GM10248 (cell line): Measurements from ENCODE around the gene HSP90AB1.
A peak's percentile ranks its signal among the peaks of the same experiment; 100 is the strongest.

ENCODE experiments used
- CTCF ChIA-PET: fragments of 300-600 bp; sonication (Branson Sonifier 250); formaldehyde crosslinking; extraction: SDS; loops from one replicate; lab custom pipeline; 2021; ENCODE audit warnings: antibody characterized with exemption; lab: Yijun Ruan, JAX
- POLR2A ChIA-PET: fragments of 350-650 bp; sonication (Branson Sonifier 250); formaldehyde crosslinking; extraction: SDS; loops from one replicate; lab custom pipeline; 2020; ENCODE audit warnings: antibody characterized with exemption; lab: Yijun Ruan, JAX
- DNase-seq: peaks from one replicate; pipeline ENCODE4 v3.0.0; 2012; ENCODE audit errors: extremely low spot score
- TF ChIP-seq, protein P1 (sequence below): IDR thresholded peaks from 2 replicates; pipeline ENCODE4 v1.5.1; 2012; ENCODE audit warnings: mild to moderate bottlenecking, low read depth; ENCODE audit errors: extremely low read depth, missing control alignments, control extremely low read depth

HSP90AB1 gene

GRCh38 chr6:44221291-44221960 is 25.5 kb upstream of the HSP90AB1 start:
- POLR2A ChIA-PET: interaction anchor here (0.6 to 0.7 kb wide), 3 partner anchors 13 to 576 kb away, joined by 3 to 6 read pairs (median 3); partner anchors contain the start of genes HSP90AB1 and RSPH9
- TF ChIP-seq, protein P1, sequence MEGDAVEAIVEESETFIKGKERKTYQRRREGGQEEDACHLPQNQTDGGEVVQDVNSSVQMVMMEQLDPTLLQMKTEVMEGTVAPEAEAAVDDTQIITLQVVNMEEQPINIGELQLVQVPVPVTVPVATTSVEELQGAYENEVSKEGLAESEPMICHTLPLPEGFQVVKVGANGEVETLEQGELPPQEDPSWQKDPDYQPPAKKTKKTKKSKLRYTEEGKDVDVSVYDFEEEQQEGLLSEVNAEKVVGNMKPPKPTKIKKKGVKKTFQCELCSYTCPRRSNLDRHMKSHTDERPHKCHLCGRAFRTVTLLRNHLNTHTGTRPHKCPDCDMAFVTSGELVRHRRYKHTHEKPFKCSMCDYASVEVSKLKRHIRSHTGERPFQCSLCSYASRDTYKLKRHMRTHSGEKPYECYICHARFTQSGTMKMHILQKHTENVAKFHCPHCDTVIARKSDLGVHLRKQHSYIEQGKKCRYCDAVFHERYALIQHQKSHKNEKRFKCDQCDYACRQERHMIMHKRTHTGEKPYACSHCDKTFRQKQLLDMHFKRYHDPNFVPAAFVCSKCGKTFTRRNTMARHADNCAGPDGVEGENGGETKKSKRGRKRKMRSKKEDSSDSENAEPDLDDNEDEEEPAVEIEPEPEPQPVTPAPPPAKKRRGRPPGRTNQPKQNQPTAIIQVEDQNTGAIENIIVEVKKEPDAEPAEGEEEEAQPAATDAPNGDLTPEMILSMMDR: peak; percentile 97
- CTCF ChIA-PET: interaction anchor here (0.7 to 6.8 kb wide), 17 partner anchors 9 to 67 kb away, joined by 3 to 116 read pairs (median 5); partner anchors contain the start of gene HSP90AB1
- DNase-seq: peak; percentile 84

DNA sequence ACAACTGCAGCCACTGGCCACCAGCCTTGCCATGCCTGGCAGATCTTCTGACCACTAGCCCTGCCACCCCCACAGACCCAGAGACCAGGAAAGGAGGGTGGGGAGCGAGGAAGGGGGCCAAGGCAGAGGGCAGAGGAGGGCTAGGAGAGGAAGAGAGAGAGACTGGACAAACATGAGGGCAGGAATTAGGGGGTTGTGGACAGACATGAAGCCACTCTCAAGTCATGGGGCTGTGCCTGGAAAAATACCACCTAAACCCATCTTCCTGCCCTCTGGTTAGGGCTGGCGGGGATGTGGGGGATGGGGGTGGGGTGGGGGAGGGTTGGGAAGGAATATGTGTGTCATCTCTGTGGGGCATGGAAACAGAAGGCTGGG is 25.0 kb upstream of the HSP90AB1 start:
- DNase-seq: no peak
- TF ChIP-seq, protein P1: no peak
- POLR2A ChIA-PET: interaction anchor here (0.6 to 1.8 kb wide), 3 partner anchors 12 to 577 kb away, joined by 3 to 6 read pairs (median 6); partner anchors contain the start of genes RSPH9 and SLC35B2
- CTCF ChIA-PET: interaction anchor here (0.8 to 6.8 kb wide), 17 partner anchors 8 to 125 kb away, joined by 3 to 116 read pairs (median 5); partner anchors contain the start of gene HSP90AB1

GRCh38 chr6:44222486-44223318 is 24.2 kb upstream of the HSP90AB1 start:
- POLR2A ChIA-PET: interaction anchor here (0.6 to 3.3 kb wide), 5 partner anchors 15 to 165 kb away, joined by 3 to 21 read pairs (median 6); partner anchors contain the start of genes CDC5L, HSP90AB1 and SLC35B2
- TF ChIP-seq, protein P1: no peak
- CTCF ChIA-PET: interaction anchor here (0.8 to 6.8 kb wide), 15 partner anchors 10 to 126 kb away, joined by 3 to 116 read pairs (median 5); partner anchors contain the start of gene HSP90AB1
- no peak for DNase-seq

DNA sequence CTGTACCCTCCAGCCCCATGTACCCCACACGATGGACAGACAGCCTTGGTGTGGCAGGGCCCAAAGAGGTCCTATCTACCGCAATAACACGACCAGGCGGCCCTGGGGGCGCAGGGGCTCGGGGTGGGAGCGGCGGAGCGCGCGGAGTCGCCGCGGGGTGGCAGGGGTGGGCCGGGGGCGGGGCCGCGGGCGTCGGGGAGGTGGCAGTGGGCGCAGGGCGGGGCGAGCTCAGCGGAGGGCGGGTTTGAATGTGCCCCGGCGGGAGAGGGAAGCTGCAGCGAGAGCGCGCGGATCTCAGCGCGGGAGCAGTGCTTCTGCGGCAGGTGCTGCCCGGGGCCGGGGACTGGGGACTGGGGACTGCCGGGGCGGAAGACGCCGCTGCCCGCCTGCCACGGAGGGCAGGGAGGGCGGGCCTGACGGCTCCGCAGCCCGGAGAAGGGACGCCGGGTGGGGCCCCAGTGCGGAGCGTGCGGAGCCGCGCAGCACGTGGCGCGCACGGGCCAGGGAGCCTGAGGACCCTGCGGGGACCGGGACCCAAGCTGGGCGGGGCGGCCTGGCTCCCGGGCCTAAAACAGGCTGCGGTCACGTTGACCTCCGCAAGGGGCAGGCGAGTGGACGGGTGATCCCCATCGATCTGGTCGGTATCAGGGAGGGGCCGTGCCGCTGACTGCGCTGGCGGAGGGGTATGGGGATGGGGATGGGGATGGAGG is 23.4 kb upstream of the HSP90AB1 start, which contains the start of gene SLC29A1:
Gene SLC29A1, plus strand, starts transcription at position 277 of the 710 bp plus-strand sequence. CDS start 3,719 bp downstream, outside the sequence.
- peak; percentile 92 for DNase-seq

GRCh38 chr6:44224029-44224964 is 22.6 kb upstream of the HSP90AB1 start:
- peak; percentile 6 for DNase-seq
- CTCF ChIA-PET: interaction anchor here (0.6 to 6.8 kb wide), 18 partner anchors 9 to 455 kb away, joined by 3 to 116 read pairs (median 4); partner anchors contain the start of gene HSP90AB1
- POLR2A ChIA-PET: interaction anchor here (1.0 to 3.3 kb wide), 5 partner anchors 13 to 33 kb away, joined by 3 to 21 read pairs (median 6); partner anchors contain the start of genes HSP90AB1 and SLC35B2
- TF ChIP-seq, protein P1: no peak

More for the DNA sequence above, 23.4 kb upstream of the HSP90AB1 start, which contains the start of gene SLC29A1:
- ChIA-PET POLR2A (interaction anchor here (0.6 to 3.3 kb wide), 7 partner anchors 14 to 164 kb away, joined by 3 to 21 read pairs (median 4); partner anchors contain the start of genes CDC5L, HSP90AB1 and SLC35B2), CTCF (interaction anchor here (1.0 to 6.8 kb wide), 13 partner anchors 10 to 145 kb away, joined by 3 to 116 read pairs (median 9); partner anchors contain the start of gene HSP90AB1)
- TF ChIP-seq, protein P1: no peak
